Lower leg skin (tissue), 3 donors: ENCODE measurements around the gene GALNT11.

Experiments
- CTCF ChIP-seq, 3 donors: fragments of 450-650 bp; IDR thresholded peaks; one replicate each; pipeline ENCODE4 v1.5.1; 2016; ENCODE audit warnings: antibody characterized with exemption in 3 of 3, mild to moderate bottlenecking in 3 of 3, moderate library complexity in 2 of 3
- POLR2A ChIP-seq, 2 donors: fragments of 450-650 bp; IDR thresholded peaks; one replicate each; pipeline ENCODE4 v1.6.1; 2016 to 2017; ENCODE audit warnings: antibody characterized with exemption in 2 of 2, mild to moderate bottlenecking in 1 of 2, moderate library complexity in 1 of 2

- TF ChIP-seq CTCF (IDR thresholded peaks at IDR 0.05) (no peak), POLR2A (IDR thresholded peaks at IDR 0.05) (no peak)
These were observed 12.2 kb upstream of the GALNT11 start for GRCh38 chr7:152013230-152013629.
